Activated naive CD4-positive, alpha-beta T cell treated with anti-CD3 and anti-CD28 coated beads, Interleukin-2, amount 10 ng/mL, durations not matched to agents 7 days and 5 days (primary cell): ENCODE results near the gene AIFM1.
A peak's percentile ranks its signal among the peaks of the same experiment; 100 is the strongest.

Experiments used
- CTCF ChIA-PET: fragments of 350-600 bp; sonication (Branson Sonifier 250); formaldehyde crosslinking; loops from one replicate; lab custom pipeline; 2021; ENCODE audit warnings: antibody characterized with exemption; lab: Charles Lee
- DNase-seq: peaks from one replicate; pipeline ENCODE4 v3.0.0-alpha.2; 2020
- H3K27ac Mint-ChIP-seq: one replicate; pipeline ENCODE4 v1.8.0; 2021; ENCODE audit warnings: mild to moderate bottlenecking, moderate library complexity, mixed read lengths
- H3K27me3 Mint-ChIP-seq: one replicate; pipeline ENCODE4 v1.8.0; 2021; ENCODE audit warnings: mild to moderate bottlenecking, mixed read lengths
- H3K36me3 Mint-ChIP-seq: one replicate; pipeline ENCODE4 v1.8.0; 2021; ENCODE audit warnings: mixed read lengths
- H3K4me1 Mint-ChIP-seq: one replicate; pipeline ENCODE4 v1.8.0; 2021; ENCODE audit warnings: mixed read lengths
- H3K4me3 Mint-ChIP-seq: one replicate; pipeline ENCODE4 v1.8.0; 2021; ENCODE audit warnings: mild to moderate bottlenecking, moderate library complexity, mixed read lengths
- H3K9me3 Mint-ChIP-seq: one replicate; pipeline ENCODE4 v1.8.0; 2021; ENCODE audit warnings: mixed read lengths

Gene AIFM1

DNA sequence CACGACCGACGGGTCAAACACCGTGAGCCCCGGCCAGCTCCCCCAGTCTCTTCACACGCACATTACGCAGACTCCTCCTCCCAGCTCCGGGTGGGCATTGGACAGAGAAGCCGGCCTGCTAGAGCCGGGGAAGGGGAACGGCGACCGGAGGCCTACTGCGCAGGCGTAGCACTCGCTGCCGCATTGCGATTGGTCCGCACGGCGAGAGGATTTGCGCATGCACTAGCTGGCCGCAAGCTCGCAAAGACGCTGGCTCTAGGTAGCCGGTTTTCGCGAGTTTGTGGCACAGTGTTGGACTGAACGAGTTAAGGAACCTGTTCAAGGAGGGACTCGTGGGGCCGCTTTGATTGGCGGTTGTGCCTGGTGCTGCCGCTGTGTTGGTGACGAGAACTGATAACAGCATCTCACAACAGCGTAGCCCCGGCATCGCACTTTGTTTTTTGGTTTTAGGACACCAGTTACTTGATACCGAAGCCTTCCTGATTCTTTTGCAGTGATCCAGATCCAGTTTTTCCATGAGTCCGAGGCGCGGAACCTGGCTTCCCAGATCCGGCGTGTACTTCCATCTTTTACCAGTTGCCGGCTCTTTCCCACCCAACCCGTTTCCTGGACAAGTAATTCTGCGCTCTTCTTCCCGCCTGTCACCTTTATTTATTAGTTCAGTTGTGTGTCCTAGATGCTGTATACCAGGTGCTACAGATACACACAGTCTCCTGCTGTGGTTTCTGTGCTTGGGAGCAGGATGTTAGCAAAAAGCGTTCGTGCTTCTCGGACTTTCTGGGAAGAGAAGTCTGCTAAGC lies at the start of gene AIFM1:
AIFM1 (minus strand) TSS at position 139 of the 800 bp plus-strand sequence. CDS start 185 bp downstream, outside the sequence.
- H3K36me3 Mint-ChIP-seq = peaks cover 8% of the 10 kb centered on the region

DNA sequence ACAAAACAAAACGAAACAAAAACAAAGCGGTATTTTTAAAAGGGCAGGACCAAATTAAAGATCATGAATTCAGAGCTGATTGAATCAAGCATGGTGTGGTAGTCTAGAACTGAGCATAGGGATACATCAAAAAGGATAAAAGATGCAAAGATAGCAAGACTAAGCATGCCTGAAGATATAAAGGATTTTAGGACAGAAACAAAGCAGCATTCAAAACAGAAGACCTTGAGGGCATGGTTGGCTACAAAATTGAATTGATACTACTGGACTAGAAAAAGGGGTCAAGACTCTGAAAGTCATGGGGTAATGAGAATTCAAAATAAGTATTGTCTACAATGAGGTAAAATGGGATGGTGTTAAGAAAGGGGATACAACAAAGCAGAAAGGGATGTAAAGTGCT lies 47.7 kb upstream of the AIFM1 start:
- H3K27ac Mint-ChIP-seq = no peak overlapping the region
- no peak overlapping the region for H3K4me3 Mint-ChIP-seq
- H3K4me1 Mint-ChIP-seq = peaks cover 6% of the 10 kb centered on the region
- no peak for DNase-seq
- CTCF ChIA-PET = no interaction called here
- H3K27me3 Mint-ChIP-seq = no peaks in the 10 kb centered on the region
- H3K9me3 Mint-ChIP-seq = no peaks in the 10 kb centered on the region
- peaks cover 33% of the 10 kb centered on the region for H3K36me3 Mint-ChIP-seq

More for the DNA sequence above, at the start of gene AIFM1:
- CTCF ChIA-PET = no interaction called here
- peaks cover 51% of the 10 kb centered on the region for H3K4me1 Mint-ChIP-seq
- no peaks in the 10 kb centered on the region for H3K27me3 Mint-ChIP-seq
- no peaks in the 10 kb centered on the region for H3K9me3 Mint-ChIP-seq
- DNase-seq = peak; percentile 92
- peak within 1 kb of the TSS; percentile 95 for H3K27ac Mint-ChIP-seq
- peak within 1 kb of the TSS; percentile 88 for H3K4me3 Mint-ChIP-seq

DNA sequence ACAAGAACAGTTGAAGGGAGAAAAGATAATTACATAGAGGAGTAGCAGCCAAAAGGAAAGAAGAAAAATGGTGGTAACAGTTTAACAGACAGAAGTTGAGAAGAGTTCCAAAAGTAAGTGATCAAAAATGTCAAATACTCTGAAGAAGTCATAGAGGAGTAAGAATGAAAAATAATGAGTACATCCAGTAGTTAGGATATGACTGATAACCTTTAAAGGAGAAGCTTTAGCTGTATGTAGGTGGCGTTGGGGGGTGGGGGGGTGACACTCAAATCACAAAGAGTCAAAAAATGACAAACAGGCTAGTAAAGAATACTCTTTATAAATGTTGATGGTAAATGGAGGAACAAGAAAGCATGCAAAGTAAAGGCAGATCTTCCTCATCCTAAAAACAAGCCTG lies 46.7 kb upstream of the AIFM1 start:
- Mint-ChIP-seq H3K4me3 (no peak overlapping the region), H3K27ac (no peak overlapping the region), H3K36me3 (peaks cover 36% of the 10 kb centered on the region), H3K4me1 (peaks cover 6% of the 10 kb centered on the region), H3K27me3 (no peaks in the 10 kb centered on the region), H3K9me3 (no peaks in the 10 kb centered on the region)
- DNase-seq = no peak
- CTCF ChIA-PET = no interaction called here

DNA sequence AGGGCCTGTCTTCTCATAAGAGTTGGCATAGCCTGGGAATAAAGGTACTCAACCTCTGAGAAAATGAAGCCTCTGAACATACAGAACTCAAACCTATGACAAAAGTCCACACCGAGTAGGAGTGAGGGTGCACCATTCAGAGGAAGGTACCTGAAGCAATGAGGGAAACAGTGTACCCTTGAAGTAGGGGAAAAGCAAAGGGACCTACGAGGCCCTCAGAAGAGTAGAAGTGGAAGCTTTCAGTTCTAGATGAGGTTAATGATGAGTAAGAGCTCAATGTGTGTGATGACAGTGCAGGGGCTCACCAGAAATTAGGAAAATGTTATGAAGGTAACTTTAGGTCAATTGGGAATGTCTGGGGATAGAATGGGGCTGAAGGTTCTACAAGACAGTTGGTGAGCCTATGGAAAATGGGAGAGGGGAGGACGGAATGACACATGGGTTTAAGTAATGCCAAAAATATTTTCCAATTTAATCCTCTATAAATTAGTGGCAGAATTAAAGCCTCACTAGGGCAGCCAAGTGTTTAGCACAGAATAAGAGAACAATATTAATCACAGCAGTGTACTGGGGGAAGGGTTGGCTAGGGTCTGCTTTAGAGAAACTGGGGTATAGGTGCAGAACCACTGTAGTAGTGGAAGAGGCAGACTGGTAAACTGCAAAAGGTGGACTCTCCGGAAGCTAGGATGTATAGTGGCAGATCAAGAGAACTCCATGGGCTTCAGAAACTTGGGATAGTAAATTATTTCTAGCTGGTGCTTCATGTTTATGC lies 46.0 kb upstream of the AIFM1 start:
- no peaks in the 10 kb centered on the region for H3K9me3 Mint-ChIP-seq
- H3K4me3 Mint-ChIP-seq = no peak overlapping the region
- no peak for DNase-seq
- no peak overlapping the region for H3K27ac Mint-ChIP-seq
- H3K4me1 Mint-ChIP-seq = peaks cover 6% of the 10 kb centered on the region
- no peaks in the 10 kb centered on the region for H3K27me3 Mint-ChIP-seq
- peaks cover 33% of the 10 kb centered on the region for H3K36me3 Mint-ChIP-seq
- CTCF ChIA-PET = no interaction called here

DNA sequence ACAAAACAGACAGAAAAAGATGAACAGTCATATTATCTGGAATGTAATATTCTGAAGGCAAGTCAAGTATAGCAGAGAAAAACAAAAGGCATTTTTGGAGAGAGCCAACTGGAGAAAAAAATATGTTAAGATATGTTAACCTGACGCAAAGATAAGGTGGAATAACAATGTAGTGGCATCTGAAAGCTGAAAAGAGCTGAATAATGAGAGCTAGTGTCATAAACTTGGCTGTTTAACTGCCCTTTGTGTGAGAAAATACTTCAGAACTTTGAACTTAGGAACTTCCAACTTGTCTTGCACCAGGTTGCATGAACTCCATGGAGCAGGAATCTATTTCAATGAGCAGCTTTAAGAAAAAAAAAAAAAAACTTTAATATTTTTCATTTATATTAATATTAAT lies 39.0 kb upstream of the AIFM1 start:
- H3K27me3 Mint-ChIP-seq = no peaks in the 10 kb centered on the region
- CTCF ChIA-PET = no interaction called here
- no peaks in the 10 kb centered on the region for H3K9me3 Mint-ChIP-seq
- no peak overlapping the region for H3K4me3 Mint-ChIP-seq
- H3K36me3 Mint-ChIP-seq = peaks cover 12% of the 10 kb centered on the region
- H3K27ac Mint-ChIP-seq = no peak overlapping the region
- no peak for DNase-seq
- no peaks in the 10 kb centered on the region for H3K4me1 Mint-ChIP-seq

DNA sequence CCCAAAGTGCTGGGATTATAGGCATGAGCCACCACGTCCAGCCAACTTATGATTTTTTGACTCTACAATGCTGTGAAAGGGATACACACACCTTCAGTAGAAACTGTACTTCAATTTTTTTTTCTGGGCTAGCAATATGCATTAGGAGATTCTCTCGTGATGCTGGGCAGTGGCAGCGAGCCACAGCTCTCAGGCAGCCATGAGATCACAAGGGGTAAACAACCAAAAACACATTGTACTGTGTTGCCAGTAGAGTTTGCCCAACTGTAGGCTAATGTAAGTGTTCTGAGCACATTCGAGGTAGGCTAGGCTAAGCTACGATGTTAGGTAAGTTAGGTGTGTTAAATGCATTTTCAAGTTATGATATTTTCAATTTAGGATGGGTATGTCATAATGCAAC lies 31.8 kb upstream of the AIFM1 start:
- Mint-ChIP-seq H3K27ac (no peak overlapping the region), H3K9me3 (no peaks in the 10 kb centered on the region), H3K4me3 (no peak overlapping the region), H3K4me1 (peaks cover under 1% of the 10 kb centered on the region), H3K36me3 (peaks cover 3% of the 10 kb centered on the region), H3K27me3 (peaks cover 3% of the 10 kb centered on the region)
- DNase-seq = no peak
- CTCF ChIA-PET = no interaction called here

DNA sequence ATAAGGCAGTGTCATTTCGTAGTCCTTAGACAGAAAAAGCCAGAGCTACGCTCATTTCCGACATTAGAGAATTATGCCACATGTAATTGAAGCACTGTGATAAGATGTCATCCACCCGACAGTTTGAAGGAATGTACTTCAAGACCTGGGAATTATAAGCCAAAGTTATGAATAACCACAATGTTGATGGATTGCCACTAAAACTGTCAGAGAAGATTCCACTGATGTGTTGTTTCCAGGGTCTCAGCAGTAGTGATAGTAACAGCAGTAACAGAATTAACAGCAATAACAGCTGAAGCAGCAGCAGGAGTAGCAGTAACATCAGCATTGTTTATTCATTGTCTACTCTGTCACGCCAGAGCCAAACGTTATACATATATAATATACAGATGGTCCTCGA lies 30.8 kb upstream of the AIFM1 start:
- peaks cover 3% of the 10 kb centered on the region for H3K36me3 Mint-ChIP-seq
- H3K4me3 Mint-ChIP-seq = no peak overlapping the region
- CTCF ChIA-PET = no interaction called here
- H3K4me1 Mint-ChIP-seq = peaks cover 2% of the 10 kb centered on the region
- H3K27me3 Mint-ChIP-seq = peaks cover 3% of the 10 kb centered on the region
- no peak overlapping the region for H3K27ac Mint-ChIP-seq
- H3K9me3 Mint-ChIP-seq = no peaks in the 10 kb centered on the region
- DNase-seq = no peak

DNA sequence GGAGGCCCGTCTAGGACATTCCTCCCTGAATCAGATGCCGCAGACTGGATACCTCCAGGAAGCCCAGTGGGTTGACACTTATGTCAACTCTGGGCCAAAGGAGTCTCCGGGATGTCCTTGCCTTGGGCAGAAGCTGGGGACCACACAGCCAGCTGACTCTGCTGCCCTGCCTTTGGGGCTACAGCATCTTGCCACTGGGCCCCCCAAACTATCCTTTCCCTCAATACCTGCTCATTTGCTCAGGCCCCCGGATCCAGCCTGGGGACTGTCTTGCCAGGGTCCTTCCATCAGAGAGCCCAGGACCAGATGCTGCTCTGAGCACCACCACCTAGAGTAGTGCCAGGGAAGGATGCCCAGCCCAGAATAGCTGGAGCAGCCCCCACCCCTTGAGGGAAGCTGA lies 25.2 kb upstream of the AIFM1 start:
- Mint-ChIP-seq H3K9me3 (no peaks in the 10 kb centered on the region), H3K27ac (no peak overlapping the region), H3K27me3 (peaks cover 3% of the 10 kb centered on the region), H3K4me3 (no peak overlapping the region), H3K36me3 (no peaks in the 10 kb centered on the region), H3K4me1 (peaks cover 12% of the 10 kb centered on the region)
- no peak for DNase-seq
- CTCF ChIA-PET = interaction anchor here (1.0 to 5.9 kb wide), 4 partner anchors 16 to 586 kb away, joined by 3 to 67 read pairs (median 3); no protein-coding TSS in a partner anchor

DNA sequence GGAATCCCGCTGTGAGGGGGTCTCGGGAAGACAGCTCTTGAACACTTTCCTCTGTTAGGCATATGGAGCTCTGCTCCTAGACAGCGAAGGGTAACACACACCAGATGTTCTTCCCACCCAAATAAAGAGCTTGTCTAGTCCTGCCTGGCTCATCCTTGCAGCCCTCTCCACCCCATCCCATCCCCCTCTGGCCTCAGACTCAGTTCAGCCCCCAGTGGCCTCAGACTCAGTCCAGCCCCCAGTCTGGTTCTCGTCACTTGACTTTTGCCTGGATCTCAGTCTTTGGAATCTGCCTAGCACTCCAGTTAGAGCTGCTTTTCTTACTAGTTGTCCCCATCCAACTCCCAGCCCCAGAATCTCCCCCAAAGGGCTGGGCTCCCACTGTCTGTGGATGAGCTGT lies 21.0 kb upstream of the AIFM1 start:
- Mint-ChIP-seq H3K27ac (no peak overlapping the region), H3K9me3 (no peaks in the 10 kb centered on the region), H3K36me3 (peaks cover 10% of the 10 kb centered on the region), H3K4me1 (peaks cover 30% of the 10 kb centered on the region), H3K27me3 (no peaks in the 10 kb centered on the region), H3K4me3 (no peak overlapping the region)
- no peak for DNase-seq
- CTCF ChIA-PET = interaction anchor here (0.8 kb wide), 1 partner anchor 41 kb away, joined by 3 read pairs; no protein-coding TSS in a partner anchor

DNA sequence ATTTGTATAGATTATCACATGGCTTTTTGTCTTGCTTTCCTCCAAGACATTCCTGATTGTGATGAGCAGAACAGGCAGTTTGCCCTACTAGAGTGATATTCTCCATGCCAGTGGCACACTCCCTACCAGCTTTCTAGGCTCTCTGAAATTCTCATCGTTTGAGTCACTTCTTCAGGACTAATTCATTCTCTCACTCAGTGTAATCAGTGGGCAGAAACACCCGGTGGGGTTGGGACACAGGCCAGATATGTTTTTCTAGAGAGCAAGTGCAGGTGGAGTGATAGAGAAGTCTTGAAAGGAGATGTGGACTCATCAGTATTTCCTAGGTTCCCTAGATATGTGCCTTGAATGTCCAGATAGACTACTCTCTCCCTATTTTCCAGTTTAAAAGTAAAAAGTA lies 19.2 kb upstream of the AIFM1 start:
- H3K4me3 Mint-ChIP-seq = no peak overlapping the region
- peaks cover 37% of the 10 kb centered on the region for H3K4me1 Mint-ChIP-seq
- H3K9me3 Mint-ChIP-seq = no peaks in the 10 kb centered on the region
- H3K27me3 Mint-ChIP-seq = no peaks in the 10 kb centered on the region
- DNase-seq = no peak
- peak overlapping the region; percentile 14 for H3K27ac Mint-ChIP-seq
- CTCF ChIA-PET = no interaction called here
- peaks cover 15% of the 10 kb centered on the region for H3K36me3 Mint-ChIP-seq

DNA sequence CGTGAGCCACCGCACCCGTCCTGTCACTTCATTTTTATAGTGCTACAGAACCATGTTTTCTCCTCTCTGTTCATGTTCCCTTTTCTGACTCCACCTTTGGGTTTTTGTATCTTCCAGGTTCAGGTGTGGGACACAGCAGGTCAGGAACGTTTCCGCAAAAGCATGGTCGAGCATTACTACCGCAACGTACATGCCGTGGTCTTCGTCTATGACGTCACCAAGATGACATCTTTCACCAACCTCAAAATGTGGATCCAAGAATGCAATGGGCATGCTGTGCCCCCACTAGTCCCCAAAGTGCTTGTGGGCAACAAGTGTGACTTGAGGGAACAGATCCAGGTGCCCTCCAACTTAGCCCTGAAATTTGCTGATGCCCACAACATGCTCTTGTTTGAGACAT lies 18.5 kb upstream of the AIFM1 start:
- Mint-ChIP-seq H3K4me3 (peak overlapping the region; percentile 35), H3K27ac (peak overlapping the region; percentile 87), H3K9me3 (no peaks in the 10 kb centered on the region), H3K4me1 (peaks cover 43% of the 10 kb centered on the region), H3K36me3 (peaks cover 20% of the 10 kb centered on the region), H3K27me3 (no peaks in the 10 kb centered on the region)
- CTCF ChIA-PET = no interaction called here
- no peak for DNase-seq

DNA sequence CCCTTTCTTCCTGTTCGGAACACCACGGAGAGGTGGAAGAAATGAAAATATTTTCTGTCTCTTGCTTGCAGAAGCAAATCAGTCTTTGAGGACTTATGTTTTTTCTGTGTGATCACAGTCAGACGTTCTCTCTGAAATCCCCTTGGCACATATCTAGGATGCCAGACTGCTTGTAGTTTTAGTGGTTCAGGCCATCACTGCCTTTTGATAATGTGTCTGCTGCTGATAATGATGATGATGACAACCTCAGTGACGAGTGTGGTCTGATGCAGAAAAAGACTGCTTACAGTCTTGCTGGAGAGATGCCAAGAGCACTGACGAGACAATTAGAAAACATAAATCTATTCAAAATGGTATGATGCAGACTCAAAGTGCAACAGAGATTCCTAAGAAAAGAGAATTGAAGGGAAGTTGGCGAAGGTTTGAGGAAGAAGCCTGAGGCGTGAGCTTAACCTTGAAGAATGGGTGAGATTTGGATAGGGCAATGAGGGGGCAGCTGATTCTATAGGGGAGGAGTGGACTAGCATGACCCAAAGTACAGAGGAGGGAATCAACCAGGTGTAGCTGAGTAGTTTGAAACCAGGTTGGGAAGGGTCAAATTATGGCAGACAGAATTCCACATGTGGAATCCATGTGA lies 14.1 kb upstream of the AIFM1 start:
- Mint-ChIP-seq H3K27ac (peak overlapping the region; percentile 42), H3K4me3 (no peak overlapping the region), H3K4me1 (peaks cover 57% of the 10 kb centered on the region), H3K27me3 (no peaks in the 10 kb centered on the region), H3K36me3 (peaks cover 41% of the 10 kb centered on the region), H3K9me3 (no peaks in the 10 kb centered on the region)
- CTCF ChIA-PET = no interaction called here
- no peak for DNase-seq

DNA sequence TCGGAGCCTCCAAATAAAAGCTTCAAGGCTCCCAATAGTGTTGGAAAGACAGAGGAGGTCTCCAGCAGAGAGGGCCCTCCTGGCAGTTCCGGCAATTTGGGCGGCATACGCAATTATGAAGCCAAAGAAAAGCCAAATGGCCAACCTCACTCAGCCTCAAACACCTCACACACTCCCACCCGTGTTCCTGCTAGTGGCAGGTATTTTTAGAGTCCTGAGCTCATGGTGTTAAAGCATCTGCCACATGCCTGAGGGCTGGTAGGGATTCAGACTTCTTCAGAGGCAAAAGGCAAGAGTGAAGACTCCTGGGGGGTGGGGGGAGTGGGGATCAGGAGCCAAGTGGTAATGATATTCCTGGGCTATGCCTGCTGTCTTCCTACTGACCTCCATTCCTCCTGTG lies 13.5 kb upstream of the AIFM1 start:
- no peak for DNase-seq
- Mint-ChIP-seq H3K27me3 (no peaks in the 10 kb centered on the region), H3K4me1 (peaks cover 57% of the 10 kb centered on the region), H3K27ac (peak overlapping the region; percentile 42), H3K36me3 (peaks cover 44% of the 10 kb centered on the region), H3K4me3 (no peak overlapping the region), H3K9me3 (no peaks in the 10 kb centered on the region)
- CTCF ChIA-PET = no interaction called here

DNA sequence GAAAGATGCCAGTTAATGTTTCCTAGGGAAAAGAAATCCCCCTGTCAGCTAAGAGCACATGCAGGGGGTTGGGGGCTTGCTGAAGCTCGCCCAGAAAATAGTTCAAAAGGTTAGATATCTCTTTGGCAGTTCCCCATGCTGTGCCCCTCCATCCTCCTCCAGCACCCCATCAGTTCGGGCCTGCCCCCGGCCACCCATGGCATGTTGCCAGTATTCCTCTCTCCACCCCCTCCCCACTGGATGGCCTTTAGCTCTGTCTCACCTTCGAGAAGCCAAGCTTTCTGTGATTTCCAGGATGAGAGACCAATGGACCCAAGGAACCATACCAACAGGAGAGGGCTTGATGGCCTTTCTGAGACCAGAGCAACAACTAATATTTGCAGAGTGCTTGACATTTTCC lies 11.3 kb upstream of the AIFM1 start:
- CTCF ChIA-PET = interaction anchor here (0.5 to 1.4 kb wide), 4 partner anchors 15 to 96 kb away, joined by 3 to 6 read pairs (median 4); no protein-coding TSS in a partner anchor
- no peak overlapping the region for H3K27ac Mint-ChIP-seq
- peaks cover 55% of the 10 kb centered on the region for H3K4me1 Mint-ChIP-seq
- no peaks in the 10 kb centered on the region for H3K9me3 Mint-ChIP-seq
- DNase-seq = no peak
- peaks cover 49% of the 10 kb centered on the region for H3K36me3 Mint-ChIP-seq
- no peak overlapping the region for H3K4me3 Mint-ChIP-seq
- H3K27me3 Mint-ChIP-seq = no peaks in the 10 kb centered on the region
